NT2/D1 (cell line): Measurements from ENCODE around the gene NRGN.

Experiments
- SUZ12 ChIP-seq: IDR thresholded peaks from 2 replicates; pipeline ENCODE4 v1.6.1; 2011; ENCODE audit not compliant: insufficient read length, insufficient read depth; ENCODE audit errors: extremely low read depth
- YY1 ChIP-seq: IDR thresholded peaks from 2 replicates; pipeline ENCODE4 v1.6.1; 2011; ENCODE audit not compliant: insufficient read length, insufficient read depth
- ZNF274 ChIP-seq: IDR thresholded peaks from 2 replicates; pipeline ENCODE4 v1.6.1; 2011; ENCODE audit warnings: mild to moderate bottlenecking, low read depth, low read length

DNA sequence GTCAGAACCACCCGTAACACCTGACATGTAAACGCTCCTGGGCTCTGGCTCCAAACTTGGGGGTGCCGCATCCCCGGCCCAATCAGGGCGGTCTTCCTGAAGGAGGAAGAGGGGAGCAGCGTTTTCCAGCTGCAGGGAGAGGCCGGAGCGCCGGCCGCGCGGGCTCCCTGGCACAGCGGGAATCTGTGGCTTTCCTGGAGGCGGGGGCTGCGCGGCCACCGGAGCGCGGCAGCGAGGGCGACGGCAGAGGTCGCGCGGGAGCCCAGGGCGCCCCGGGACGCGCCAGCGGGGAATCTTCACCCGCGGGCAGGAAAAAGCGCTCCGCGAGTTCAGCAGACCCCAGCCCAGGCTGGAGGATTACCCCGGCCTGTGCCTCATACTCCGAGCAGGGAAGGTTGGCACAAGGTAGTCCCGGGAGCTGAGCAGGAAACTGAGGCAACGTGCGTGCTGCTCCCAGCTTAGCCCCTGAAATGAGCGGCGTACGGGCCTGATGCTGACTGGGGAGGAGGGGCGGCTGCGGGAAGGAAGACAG lies 22.9 kb downstream of the NRGN start:
- TF ChIP-seq YY1 (no peak), SUZ12 (no peak), ZNF274 (no peak)
